ENCODE measurements around the gene ABCB11. TPM values are rescaled to one million over a fixed set of nuclear protein-coding genes. Genes with fewer than 3 reads are reported as not detected.

The ABCB11 gene
- polyA plus RNA-seq, 1 donor from 2014 or later, result not detected

DNA sequence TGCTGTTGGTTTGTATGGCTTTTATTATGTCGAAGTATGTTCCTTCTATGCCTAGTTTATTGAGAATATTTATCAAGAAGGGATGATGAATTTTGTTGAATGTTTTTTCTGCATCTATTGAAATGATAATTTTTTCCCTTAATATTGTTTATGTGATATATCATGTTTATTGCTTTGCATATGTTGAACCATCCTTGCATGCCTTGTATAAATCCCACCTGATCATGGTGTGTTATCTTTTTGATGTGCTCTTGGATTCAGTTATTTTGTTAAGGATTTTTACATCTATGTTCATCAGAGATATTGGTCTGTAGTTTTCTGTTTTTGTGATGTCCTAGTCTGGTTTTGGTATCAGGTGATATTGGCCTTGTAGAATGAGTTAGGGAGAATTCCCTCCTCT, 79.3 kb downstream of the ABCB11 start:
- Histone ChIP-seq H3K4me3 (ENCODE audit: low read length) (no peak overlapping the region), H3F3A (ENCODE audit: insufficient read depth, low read length, poor library complexity, severe bottlenecking) (no peaks in the 10 kb centered on the region), H3K9me3 (ENCODE audit: low read length) (peaks cover 6% of the 10 kb centered on the region), H3K27me3 (ENCODE audit: insufficient read depth, low read depth, low read length) (no peaks in the 10 kb centered on the region), H3K79me2 (replicated peaks; ENCODE audit: insufficient read depth, low read length) (no peaks in the 10 kb centered on the region), H3K9me2 (ENCODE audit: insufficient read depth, low read length) (no peaks in the 10 kb centered on the region), H3K4me2 (ENCODE audit: low read length) (no peak overlapping the region), H3K27ac (ENCODE audit: low read length) (no peak overlapping the region), H3K9ac (ENCODE audit: low read length) (no peak overlapping the region), H4K20me1 (ENCODE audit: insufficient read depth) (no peaks in the 10 kb centered on the region), H3K36me3 (ENCODE audit: insufficient read depth, low read length) (no peaks in the 10 kb centered on the region), H2AFZ (ENCODE audit: low read depth, low read length) (no peak overlapping the region)
- TF ChIP-seq RAD21 (conservative IDR thresholded peaks at IDR 0.05) (no peak), EP300 (conservative IDR thresholded peaks at IDR 0.05; ENCODE audit: poor library complexity, severe bottlenecking) (no peak), EZH2 (IDR thresholded peaks at IDR 0.05; ENCODE audit: borderline replicate concordance, insufficient read depth, low read length, poor library complexity, severe bottlenecking) (no peak), SMC3 (conservative IDR thresholded peaks at IDR 0.05; ENCODE audit: poor library complexity) (no peak), MXI1 (conservative IDR thresholded peaks at IDR 0.05; ENCODE audit: poor library complexity, severe bottlenecking) (no peak), TAF1 (IDR thresholded peaks at IDR 0.05; ENCODE audit: low read depth) (no peak), POLR2AphosphoS5 (IDR thresholded peaks at IDR 0.05) (no peak)
- TF ChIP-seq, protein P1, sequence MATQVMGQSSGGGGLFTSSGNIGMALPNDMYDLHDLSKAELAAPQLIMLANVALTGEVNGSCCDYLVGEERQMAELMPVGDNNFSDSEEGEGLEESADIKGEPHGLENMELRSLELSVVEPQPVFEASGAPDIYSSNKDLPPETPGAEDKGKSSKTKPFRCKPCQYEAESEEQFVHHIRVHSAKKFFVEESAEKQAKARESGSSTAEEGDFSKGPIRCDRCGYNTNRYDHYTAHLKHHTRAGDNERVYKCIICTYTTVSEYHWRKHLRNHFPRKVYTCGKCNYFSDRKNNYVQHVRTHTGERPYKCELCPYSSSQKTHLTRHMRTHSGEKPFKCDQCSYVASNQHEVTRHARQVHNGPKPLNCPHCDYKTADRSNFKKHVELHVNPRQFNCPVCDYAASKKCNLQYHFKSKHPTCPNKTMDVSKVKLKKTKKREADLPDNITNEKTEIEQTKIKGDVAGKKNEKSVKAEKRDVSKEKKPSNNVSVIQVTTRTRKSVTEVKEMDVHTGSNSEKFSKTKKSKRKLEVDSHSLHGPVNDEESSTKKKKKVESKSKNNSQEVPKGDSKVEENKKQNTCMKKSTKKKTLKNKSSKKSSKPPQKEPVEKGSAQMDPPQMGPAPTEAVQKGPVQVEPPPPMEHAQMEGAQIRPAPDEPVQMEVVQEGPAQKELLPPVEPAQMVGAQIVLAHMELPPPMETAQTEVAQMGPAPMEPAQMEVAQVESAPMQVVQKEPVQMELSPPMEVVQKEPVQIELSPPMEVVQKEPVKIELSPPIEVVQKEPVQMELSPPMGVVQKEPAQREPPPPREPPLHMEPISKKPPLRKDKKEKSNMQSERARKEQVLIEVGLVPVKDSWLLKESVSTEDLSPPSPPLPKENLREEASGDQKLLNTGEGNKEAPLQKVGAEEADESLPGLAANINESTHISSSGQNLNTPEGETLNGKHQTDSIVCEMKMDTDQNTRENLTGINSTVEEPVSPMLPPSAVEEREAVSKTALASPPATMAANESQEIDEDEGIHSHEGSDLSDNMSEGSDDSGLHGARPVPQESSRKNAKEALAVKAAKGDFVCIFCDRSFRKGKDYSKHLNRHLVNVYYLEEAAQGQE (IDR thresholded peaks at IDR 0.05; ENCODE audit: borderline replicate concordance), result no peak
- TF ChIP-seq, protein P2, sequence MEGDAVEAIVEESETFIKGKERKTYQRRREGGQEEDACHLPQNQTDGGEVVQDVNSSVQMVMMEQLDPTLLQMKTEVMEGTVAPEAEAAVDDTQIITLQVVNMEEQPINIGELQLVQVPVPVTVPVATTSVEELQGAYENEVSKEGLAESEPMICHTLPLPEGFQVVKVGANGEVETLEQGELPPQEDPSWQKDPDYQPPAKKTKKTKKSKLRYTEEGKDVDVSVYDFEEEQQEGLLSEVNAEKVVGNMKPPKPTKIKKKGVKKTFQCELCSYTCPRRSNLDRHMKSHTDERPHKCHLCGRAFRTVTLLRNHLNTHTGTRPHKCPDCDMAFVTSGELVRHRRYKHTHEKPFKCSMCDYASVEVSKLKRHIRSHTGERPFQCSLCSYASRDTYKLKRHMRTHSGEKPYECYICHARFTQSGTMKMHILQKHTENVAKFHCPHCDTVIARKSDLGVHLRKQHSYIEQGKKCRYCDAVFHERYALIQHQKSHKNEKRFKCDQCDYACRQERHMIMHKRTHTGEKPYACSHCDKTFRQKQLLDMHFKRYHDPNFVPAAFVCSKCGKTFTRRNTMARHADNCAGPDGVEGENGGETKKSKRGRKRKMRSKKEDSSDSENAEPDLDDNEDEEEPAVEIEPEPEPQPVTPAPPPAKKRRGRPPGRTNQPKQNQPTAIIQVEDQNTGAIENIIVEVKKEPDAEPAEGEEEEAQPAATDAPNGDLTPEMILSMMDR (IDR thresholded peaks at IDR 0.05; ENCODE audit: poor library complexity, severe bottlenecking), result no peak

DNA sequence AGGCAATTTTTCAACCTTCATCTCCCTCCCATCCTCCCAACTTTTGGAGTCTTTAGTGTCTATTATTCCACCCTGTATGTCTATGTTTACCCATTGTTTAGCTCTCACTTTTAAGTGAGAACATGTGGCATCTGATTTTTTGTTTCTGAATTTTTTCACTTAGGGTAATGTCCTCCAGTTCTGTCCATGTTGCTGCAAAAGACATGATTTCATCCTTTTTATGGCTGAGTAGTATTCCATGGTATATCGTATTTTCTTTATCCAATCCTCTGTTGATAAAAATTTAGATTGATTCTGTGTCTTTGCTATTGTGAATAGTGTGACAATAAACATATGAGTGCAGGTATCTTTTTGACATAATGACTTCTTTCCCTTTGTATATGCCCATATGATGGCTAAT, 81.8 kb downstream of the ABCB11 start:
- no peak for TF ChIP-seq TAF1 (IDR thresholded peaks at IDR 0.05; ENCODE audit: low read depth)
- TF ChIP-seq POLR2AphosphoS5 (IDR thresholded peaks at IDR 0.05), result no peak
- TF ChIP-seq EZH2 (IDR thresholded peaks at IDR 0.05; ENCODE audit: borderline replicate concordance, insufficient read depth, low read length, poor library complexity, severe bottlenecking), result no peak
- TF ChIP-seq MXI1 (conservative IDR thresholded peaks at IDR 0.05; ENCODE audit: poor library complexity, severe bottlenecking), result no peak
- no peak for TF ChIP-seq EP300 (conservative IDR thresholded peaks at IDR 0.05; ENCODE audit: poor library complexity, severe bottlenecking)
- TF ChIP-seq, protein P1 (IDR thresholded peaks at IDR 0.05; ENCODE audit: borderline replicate concordance), result no peak
- TF ChIP-seq, protein P2 (IDR thresholded peaks at IDR 0.05; ENCODE audit: poor library complexity, severe bottlenecking), result no peak
- TF ChIP-seq RAD21 (conservative IDR thresholded peaks at IDR 0.05), result no peak
- TF ChIP-seq SMC3 (conservative IDR thresholded peaks at IDR 0.05; ENCODE audit: poor library complexity), result no peak
- no peaks in the 10 kb centered on the region for H3K79me2 ChIP-seq (replicated peaks; ENCODE audit: insufficient read depth, low read length)
- no peaks in the 10 kb centered on the region for H4K20me1 ChIP-seq (ENCODE audit: insufficient read depth)
- no peak overlapping the region for H3K4me3 ChIP-seq (ENCODE audit: low read length)
- H3K27ac ChIP-seq (ENCODE audit: low read length), result no peak overlapping the region
- H3K4me2 ChIP-seq (ENCODE audit: low read length), result no peak overlapping the region
- no peaks in the 10 kb centered on the region for H3K36me3 ChIP-seq (ENCODE audit: insufficient read depth, low read length)
- H3F3A ChIP-seq (ENCODE audit: insufficient read depth, low read length, poor library complexity, severe bottlenecking), result no peaks in the 10 kb centered on the region
- no peak overlapping the region for H3K9ac ChIP-seq (ENCODE audit: low read length)
- H3K9me2 ChIP-seq (ENCODE audit: insufficient read depth, low read length), result no peaks in the 10 kb centered on the region
- no peak overlapping the region for H2AFZ ChIP-seq (ENCODE audit: low read depth, low read length)
- no peaks in the 10 kb centered on the region for H3K27me3 ChIP-seq (ENCODE audit: insufficient read depth, low read depth, low read length)
- H3K9me3 ChIP-seq (ENCODE audit: low read length), result peaks cover 6% of the 10 kb centered on the region

Measured in neural cell (in vitro differentiated cells).